GM21515 (cell line): ENCODE data around the gene RNF187.
"Not testable (repeated sequence)": the region's sequence is repeated elsewhere in the genome, so short reads cannot be mapped to it uniquely, and the experiment has no call there.

Source experiments
- ATAC-seq: cut with Tn5 transposase; IDR thresholded peaks from one replicate; pipeline ENCODE4 v1.9.1; 2021; ENCODE audit not compliant: unreplicated experiment

RNF187 gene

DNA sequence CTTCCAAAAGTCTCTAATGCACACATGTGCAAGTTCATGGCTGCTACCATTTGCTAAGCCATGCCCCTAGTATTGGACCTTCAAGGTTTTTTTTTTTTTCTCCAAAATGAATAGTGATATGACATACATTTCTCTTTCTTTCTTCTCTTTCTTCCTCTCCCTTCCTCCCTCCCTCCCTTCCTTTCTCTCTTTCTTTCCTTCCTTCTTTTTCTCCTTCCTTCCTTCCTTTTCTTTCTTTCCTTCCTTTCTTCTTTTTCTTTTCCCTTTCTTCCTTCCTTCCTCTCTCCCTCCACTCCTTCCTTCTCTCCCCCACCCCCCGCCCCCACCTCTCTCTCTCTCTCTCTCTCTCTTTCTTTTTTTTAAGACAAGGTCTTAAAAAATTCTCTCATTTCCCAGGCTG lies 3.4 kb upstream of the RNF187 start:
- ATAC-seq, result no peak

DNA sequence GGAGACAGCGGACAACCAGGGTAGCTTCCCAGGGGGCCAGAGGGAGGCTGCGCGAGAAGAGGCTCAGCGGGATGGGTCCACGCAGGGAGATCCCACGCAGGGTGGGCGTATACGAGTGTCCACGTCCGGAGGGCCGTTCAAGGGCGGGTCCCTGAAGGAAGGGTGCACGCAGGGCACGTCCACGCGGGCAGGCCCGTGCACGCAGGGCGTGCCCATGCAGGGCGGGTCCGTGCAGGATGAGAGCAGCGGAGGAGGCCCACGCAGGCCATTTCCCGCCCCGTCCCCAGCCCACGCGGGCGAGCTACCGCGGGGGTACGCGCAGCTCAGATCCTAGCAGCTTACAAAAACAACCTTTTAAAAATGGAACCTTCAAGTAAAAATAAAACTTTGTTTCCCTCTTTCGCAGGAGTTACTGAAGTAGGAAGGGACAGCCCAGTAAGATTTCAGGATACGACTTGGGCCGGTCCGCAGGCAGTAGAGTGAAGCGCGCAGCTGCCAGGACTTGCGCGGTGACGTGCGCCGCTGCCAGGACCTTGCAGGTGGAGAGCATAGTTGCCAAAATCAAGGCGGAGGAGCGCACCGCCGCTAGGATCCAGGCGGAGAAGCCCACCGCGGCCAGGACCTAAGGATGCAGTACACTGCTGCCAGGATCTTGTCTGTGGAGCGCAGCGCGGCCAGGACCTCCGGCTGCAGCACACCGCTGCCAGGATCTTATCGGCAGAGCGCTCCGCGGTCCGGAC lies 416 bp upstream of the RNF187 start:
- peak; percentile 62 for ATAC-seq

DNA sequence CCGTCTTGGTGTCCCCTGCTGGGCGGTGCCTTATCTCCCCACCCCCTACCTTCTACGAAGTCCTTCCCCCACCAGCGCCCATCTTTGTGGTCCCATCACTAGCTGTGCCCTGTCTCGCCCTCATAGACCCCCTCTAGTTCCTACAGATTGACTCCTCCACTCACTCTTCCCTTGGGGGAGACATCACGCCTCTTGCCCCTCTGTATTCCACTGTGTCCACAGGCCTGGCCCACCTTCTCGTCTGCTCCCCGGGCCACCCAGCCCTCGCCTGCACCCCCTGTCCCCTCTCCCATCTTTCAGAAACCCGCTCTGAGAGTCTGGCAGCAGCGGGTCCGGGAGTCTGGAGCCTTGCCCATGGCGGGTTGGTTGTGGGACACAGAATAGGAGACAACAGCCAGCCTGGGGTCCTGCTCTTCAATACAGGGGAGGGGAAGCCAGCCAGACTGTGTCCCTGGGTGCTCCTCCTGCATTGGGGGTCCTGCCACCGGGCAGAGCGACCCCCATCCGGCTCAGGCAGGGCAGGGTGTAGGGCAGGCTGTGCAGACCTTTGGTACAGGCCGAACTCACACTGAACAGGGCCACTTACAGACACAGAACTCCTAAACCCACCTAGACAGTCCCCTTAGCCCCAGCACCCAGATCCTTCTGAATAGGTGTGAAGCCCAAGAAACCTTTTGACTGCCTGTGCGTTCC lies 1.1 kb downstream of the RNF187 start:
- no peak for ATAC-seq

DNA sequence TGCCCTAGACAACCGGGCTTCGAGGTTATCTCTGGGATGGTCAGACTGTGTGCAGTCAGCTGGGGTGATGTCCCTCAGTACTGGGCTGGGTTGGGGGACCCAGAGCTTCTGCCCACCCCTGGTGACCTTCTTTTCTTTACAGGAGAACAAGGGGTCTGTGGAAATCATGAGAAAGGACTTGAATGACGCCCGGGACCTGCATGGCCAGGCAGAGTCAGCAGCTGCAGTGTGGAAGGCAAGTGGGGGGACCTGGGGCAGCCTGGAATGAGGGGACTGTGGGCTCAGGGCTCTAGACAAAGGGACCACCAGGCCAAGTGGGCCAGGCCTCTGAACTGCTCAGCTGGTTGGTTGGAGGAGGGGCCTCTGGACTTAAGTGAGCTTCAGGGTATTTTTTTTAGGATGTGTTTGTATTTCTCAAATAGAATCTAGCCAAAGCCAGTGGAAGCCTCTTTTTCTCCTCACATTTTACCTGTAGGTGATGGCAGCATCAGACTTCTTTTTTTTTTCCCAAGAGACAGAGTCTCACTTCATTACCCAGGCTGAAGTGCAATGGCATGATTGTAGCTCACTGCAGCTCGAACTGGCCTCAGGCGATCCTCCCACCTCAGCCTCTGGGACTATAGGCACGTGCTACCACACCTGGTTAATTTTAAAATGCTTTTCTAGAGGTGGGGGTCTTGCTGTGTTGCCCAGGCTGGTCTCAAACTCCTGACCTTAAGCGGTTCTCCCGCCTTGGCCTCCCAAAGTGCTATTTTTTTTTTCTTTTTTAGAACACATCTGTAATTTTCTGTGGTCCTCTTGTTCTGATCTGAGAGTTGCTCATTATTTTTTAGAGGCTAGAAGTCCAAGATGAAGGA lies 1.9 kb downstream of the RNF187 start:
- no peak for ATAC-seq

- ATAC-seq, result no peak
Observed at GRCh38 chr1:228490120-228491078, 3.2 kb downstream of the RNF187 start.

DNA sequence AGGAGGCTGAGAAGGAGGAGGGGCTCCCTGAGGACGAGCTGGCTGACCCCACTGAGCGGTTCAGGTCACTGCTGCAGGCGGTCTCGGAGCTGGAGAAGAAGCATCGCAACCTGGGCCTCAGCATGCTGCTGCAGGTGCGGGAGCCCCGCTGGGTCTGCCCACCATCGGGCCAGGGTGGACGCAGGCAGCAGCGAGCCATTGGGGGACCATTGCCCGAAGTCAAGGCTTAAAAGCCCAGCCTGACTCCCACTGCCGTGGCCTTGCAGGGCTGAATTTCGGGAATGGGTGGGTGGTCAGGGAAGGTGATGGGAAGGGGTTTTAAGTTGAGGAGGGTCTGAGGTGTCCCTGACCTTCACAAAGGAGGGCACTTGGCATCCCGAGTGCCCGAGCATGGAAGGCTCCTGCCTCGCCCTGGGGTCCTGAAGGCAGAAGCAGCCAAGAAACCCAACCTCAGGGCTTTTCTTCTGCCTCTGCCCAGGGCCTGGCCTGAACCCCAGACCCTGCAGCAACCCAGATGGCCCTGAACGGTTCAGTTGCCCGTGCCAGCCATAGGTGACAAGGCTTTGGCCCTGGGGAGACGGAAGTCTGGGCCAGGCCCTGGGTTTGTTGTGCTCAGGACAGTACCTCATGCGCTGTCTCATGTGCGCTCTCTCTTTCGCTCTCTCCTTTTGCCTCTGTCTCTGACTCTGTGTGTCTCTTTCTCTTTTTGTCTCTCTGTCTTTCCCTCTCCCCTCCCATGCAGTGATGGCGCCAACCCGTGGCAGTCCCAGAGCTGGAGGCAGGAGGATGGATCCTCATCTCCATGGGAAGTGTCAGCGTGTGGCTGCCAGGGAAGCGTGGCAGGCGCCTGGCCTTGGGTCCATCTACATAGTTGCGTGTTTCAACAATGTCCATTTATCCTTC lies 6.2 kb downstream of the RNF187 start:
- no peak for ATAC-seq

GRCh38 chr1:228494044-228494353 lies 6.8 kb downstream of the RNF187 start:
- no peak for ATAC-seq

DNA sequence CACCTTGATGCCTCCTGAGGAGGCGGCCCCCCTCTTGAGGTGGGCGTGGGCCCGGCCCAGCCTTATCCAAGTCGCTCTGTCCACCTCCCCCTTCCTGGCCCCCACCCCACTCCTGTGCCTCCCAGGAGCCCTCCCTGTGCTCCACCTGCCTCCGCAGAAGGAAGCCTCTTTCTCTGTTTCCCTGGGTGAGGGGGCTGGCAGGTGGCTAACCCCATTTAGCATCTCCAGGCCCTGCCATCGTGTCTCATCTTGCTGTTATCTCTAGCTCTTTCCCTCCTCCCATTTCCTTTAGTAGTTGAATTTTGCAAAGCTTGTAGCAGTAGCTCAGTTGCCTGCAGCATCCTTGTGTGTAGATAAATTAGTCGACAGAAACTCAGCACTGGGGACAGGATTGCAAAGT lies 7.2 kb downstream of the RNF187 start:
- ATAC-seq, result no peak

- no peak for ATAC-seq
Observed at GRCh38 chr1:228494970-228495853, 8.0 kb downstream of the RNF187 start.

- no peak for ATAC-seq
Observed at GRCh38 chr1:228496084-228496483, 8.9 kb downstream of the RNF187 start.

- no peak for ATAC-seq
Observed at GRCh38 chr1:228496494-228496893, 9.3 kb downstream of the RNF187 start.

DNA sequence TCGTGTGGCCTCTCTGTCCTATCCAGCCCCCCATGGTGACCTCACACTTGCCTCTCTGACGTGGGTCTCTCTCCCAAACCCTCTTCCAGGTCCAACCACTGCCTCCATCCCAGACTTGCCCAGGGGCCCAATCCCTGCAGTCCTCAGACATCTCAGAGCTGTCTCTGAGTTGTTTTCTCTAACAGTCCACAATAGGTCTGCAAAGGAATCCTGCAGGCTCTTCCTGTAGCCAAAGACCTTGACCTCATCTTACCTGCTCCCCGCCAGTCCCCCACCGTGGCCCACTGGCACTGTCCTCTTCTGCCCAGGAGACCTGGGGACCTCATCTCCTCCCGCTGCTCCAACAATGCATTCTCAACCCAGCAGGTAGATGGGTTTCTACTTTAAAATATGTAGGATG lies 10.0 kb downstream of the RNF187 start:
- ATAC-seq, result no peak

- ATAC-seq, result no peak
Observed at GRCh38 chr1:228497817-228498216, 10.6 kb downstream of the RNF187 start.

DNA sequence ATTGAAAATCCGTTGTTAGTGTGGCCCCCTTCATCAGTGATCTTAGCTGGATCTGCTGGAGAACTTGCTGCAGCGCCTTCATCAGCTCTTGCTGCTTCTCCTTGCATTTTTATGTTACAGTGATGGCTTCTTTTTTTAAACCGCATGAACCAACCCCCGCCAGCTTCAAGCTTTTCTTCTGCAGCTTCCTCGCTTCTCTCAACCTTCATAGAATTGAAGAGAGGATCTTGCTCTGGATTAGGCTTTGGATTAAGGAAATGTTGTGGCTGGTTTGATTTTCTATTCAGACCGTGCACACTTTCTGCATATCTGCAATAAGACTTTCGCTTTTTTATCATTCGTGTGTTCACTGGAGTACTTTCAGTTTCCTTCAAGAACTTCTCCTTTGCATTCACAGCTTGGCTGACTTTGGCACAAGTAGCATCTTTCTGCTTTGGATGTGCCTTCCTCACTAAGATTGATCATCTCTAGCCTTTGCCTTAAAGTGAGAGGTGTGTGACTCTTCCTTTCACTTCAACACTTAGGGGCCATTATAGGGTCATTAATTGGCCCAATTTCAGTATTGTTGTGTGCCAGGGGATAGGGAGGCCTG lies 13.1 kb downstream of the RNF187 start:
- no peak for ATAC-seq

GRCh38 chr1:228500901-228501871 lies 14.0 kb downstream of the RNF187 start:
- ATAC-seq, result peak; percentile 97

DNA sequence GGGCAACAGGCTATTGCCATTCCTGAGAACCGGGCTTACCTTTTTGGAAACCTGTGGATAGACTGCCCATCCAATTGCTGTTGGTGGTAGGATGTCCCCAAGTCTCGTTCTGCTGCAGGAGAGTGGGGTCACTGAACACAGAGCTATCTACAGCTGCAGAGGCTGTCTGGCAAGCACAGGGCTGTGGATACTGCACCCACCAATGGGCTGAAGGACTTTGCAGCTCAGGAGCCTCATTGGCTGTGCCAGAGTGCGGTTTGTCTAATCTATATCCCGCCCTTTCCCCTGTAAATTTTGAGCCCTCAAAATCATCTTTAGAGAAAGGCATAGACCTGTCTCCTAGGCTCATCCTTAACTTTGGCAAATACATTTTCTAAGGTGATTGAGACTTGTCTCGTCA lies 15.3 kb downstream of the RNF187 start:
- no peak for ATAC-seq

- ATAC-seq, result not testable (repeated sequence)
Observed at GRCh38 chr1:228505944-228506343, 18.8 kb downstream of the RNF187 start.
